ENCODE measurements around the gene BCAS3. TPM values are rescaled to one million over a fixed set of nuclear protein-coding genes. Genes with fewer than 3 reads are reported as not detected.

Gene BCAS3
- total RNA-seq, 6 experiments from 2014 or later = 9.2 to 22.1 (median 14.2) TPM

DNA sequence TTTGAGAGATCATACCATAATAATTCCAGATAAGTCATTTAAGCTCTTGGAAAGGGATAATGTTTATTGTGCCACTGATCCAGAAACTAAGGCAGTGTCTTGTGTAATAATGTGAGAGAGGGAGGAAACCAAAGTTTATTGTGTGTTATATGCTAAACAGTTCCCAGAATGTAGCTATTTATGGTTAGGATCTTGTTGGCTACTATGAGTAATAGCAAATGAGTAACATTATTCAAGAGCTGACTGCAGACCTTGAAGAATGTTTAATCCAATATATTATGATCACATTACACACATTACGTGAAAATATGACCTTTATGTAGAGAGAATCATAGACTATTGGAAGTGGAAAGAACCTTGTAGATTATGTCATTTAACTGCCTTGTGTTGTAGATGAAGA, 139.5 kb downstream of the BCAS3 start:
- no peak for DNase-seq
- H3K36me3 ChIP-seq = no peaks in the 10 kb centered on the region
- WGBS (ENCODE audit: insufficient coverage, low coverage, low lambda C conversion rate, missing lambda C conversion rate) = 61% methylated on average over 1 of the region's 1 CpG
- no peak overlapping the region for H3K4me3 ChIP-seq
- TF ChIP-seq CTCF (IDR thresholded peaks at IDR 0.05) (no peak), POLR2A (IDR thresholded peaks at IDR 0.05) (no peak)
- no peaks in the 10 kb centered on the region for H3K9me3 ChIP-seq
- H3K4me1 ChIP-seq = no peaks in the 10 kb centered on the region
- ATAC-seq = peak in 1 of 4 donors; percentile 21
- H3K27me3 ChIP-seq = no peaks in the 10 kb centered on the region
- H3K27ac ChIP-seq = no peak overlapping the region
- intact Hi-C loops (cut with DNase I) = no loop called here

DNA sequence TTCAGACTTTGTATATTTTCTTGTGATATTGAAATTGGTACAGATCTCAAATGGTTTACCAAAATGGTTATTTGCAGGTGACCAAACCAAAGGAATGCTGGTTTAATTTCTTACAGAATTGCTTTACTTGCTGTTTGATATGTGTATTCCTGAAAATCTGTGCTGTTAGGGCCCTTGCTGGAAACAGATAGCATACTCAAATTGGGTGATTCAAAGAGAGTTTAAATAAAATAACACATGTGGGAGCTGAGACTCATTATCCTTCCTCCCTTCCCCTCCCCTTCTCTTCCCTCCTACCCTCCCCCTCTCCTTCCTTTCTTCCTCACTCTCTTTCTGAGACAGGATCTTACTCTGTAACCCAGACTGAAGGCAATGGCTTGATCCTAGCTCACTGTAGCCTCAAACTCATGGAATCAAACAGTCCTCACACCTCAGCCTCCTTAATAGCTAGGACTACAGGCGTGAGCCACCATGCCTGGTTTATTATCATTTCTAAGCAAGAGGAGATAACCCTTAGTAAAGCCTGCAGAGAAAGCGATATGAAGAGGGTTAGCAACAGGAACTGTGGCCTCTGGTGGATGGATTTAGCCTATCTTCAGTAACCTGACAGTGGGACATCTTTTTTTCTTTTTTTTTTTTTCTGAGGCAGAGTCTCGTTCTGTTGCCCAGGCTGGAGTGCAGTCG, 141.9 kb downstream of the BCAS3 start:
- 90% methylated on average over 3 of the region's 4 CpGs for WGBS (ENCODE audit: insufficient coverage, low coverage, low lambda C conversion rate, missing lambda C conversion rate)
- no peaks in the 10 kb centered on the region for H3K4me1 ChIP-seq
- no peaks in the 10 kb centered on the region for H3K36me3 ChIP-seq
- no peak for DNase-seq
- H3K9me3 ChIP-seq = no peaks in the 10 kb centered on the region
- H3K27ac ChIP-seq = no peak overlapping the region
- no peak overlapping the region for H3K4me3 ChIP-seq
- no peaks in the 10 kb centered on the region for H3K27me3 ChIP-seq
- no peak for ATAC-seq
- intact Hi-C loops (cut with DNase I) = no loop called here
- TF ChIP-seq POLR2A (IDR thresholded peaks at IDR 0.05) (no peak), CTCF (IDR thresholded peaks at IDR 0.05) (no peak)

GRCh38 chr17:60823515-60823914, 145.9 kb downstream of the BCAS3 start:
- Histone ChIP-seq H3K4me3 (no peak overlapping the region), H3K4me1 (no peaks in the 10 kb centered on the region), H3K36me3 (no peaks in the 10 kb centered on the region), H3K9me3 (no peaks in the 10 kb centered on the region), H3K27ac (no peak overlapping the region), H3K27me3 (no peaks in the 10 kb centered on the region)
- 86% methylated on average over 4 of the region's 5 CpGs for WGBS (ENCODE audit: insufficient coverage, low coverage, low lambda C conversion rate, missing lambda C conversion rate)
- no peak for ATAC-seq
- no peak for DNase-seq
- TF ChIP-seq CTCF (IDR thresholded peaks at IDR 0.05) (no peak), POLR2A (IDR thresholded peaks at IDR 0.05) (no peak)
- intact Hi-C loops (cut with DNase I) = no loop called here

DNA sequence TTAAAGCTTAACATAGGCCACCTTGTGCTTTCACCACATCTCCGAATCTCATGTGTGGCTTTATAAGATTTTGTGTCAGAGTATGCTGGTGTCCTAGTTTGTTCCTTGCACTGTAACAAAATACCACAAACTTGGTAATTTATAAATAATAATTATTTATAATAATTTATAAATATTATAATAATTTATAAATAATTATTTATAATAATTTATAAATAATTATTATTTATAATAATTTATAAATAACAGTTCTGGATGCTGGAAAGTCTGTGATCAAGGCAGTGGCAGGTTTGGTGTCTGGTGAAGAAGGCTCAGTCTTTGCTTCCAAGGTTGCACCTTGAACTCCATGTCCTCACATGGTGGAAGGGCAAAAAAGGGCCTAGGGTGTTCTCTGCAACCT, 147.7 kb downstream of the BCAS3 start:
- DNase-seq (no peak), ATAC-seq (no peak)
- Histone ChIP-seq H3K9me3 (no peaks in the 10 kb centered on the region), H3K4me1 (no peaks in the 10 kb centered on the region), H3K27ac (no peak overlapping the region), H3K27me3 (no peaks in the 10 kb centered on the region), H3K36me3 (no peaks in the 10 kb centered on the region), H3K4me3 (no peak overlapping the region)
- intact Hi-C loops (cut with DNase I) = no loop called here
- WGBS (ENCODE audit: insufficient coverage, low coverage, low lambda C conversion rate, missing lambda C conversion rate) = 91% methylated on average over 1 of the region's 1 CpG
- TF ChIP-seq POLR2A (IDR thresholded peaks at IDR 0.05) (no peak), CTCF (IDR thresholded peaks at IDR 0.05) (no peak)

- Histone ChIP-seq H3K4me1 (no peaks in the 10 kb centered on the region), H3K27me3 (no peaks in the 10 kb centered on the region), H3K36me3 (no peaks in the 10 kb centered on the region), H3K9me3 (no peaks in the 10 kb centered on the region), H3K27ac (no peak overlapping the region), H3K4me3 (no peak overlapping the region)
- DNase-seq = no peak
- ATAC-seq = no peak
- TF ChIP-seq CTCF (IDR thresholded peaks at IDR 0.05) (no peak), POLR2A (IDR thresholded peaks at IDR 0.05) (no peak)
- intact Hi-C loops (cut with DNase I) = no loop called here
Measured at GRCh38 chr17:60827943-60828342, 150.3 kb downstream of the BCAS3 start.
